Ishikawa (cell line): ENCODE data around the gene RBM38.

Experiments
- CEBPB ChIP-seq: IDR thresholded peaks from 2 replicates; pipeline ENCODE4 v1.6.1; 2012
- CREB1 ChIP-seq: IDR thresholded peaks from 2 replicates; pipeline ENCODE4 v1.6.1; 2012; ENCODE audit warnings: low read depth
- EGR1 ChIP-seq: IDR thresholded peaks from 2 replicates; pipeline ENCODE4 v1.6.1; 2012
- EP300 ChIP-seq: IDR thresholded peaks from 2 replicates; pipeline ENCODE4 v1.6.1; 2012; ENCODE audit warnings: borderline replicate concordance
- FOXM1 ChIP-seq: IDR thresholded peaks from 2 replicates; pipeline ENCODE4 v1.6.1; 2012; ENCODE audit warnings: low read depth, borderline replicate concordance
- NFIC ChIP-seq: IDR thresholded peaks from 2 replicates; pipeline ENCODE4 v1.6.1; 2012
- RAD21 ChIP-seq: IDR thresholded peaks from 2 replicates; pipeline ENCODE4 v1.6.1; 2012; ENCODE audit warnings: low read depth
- TAF1 ChIP-seq: IDR thresholded peaks from 2 replicates; pipeline ENCODE4 v1.6.1; 2012; ENCODE audit warnings: low read depth, mild to moderate bottlenecking
- TCF12 ChIP-seq: IDR thresholded peaks from 2 replicates; pipeline ENCODE4 v1.6.1; 2012; ENCODE audit warnings: low read depth
- TEAD4 ChIP-seq: IDR thresholded peaks from 2 replicates; pipeline ENCODE4 v1.6.1; 2012
- USF1 ChIP-seq: IDR thresholded peaks from 2 replicates; pipeline ENCODE4 v1.6.1; 2012
- YY1 ChIP-seq: IDR thresholded peaks from 2 replicates; pipeline ENCODE4 v1.6.1; 2012; ENCODE audit warnings: low read depth
- ZBTB7A ChIP-seq: IDR thresholded peaks from 2 replicates; pipeline ENCODE4 v1.6.1; 2012; ENCODE audit warnings: low read depth
- TF ChIP-seq, protein P1 (sequence below): IDR thresholded peaks from 2 replicates; pipeline ENCODE4 v1.6.1; 2012
- TF ChIP-seq, protein P2 (sequence below): IDR thresholded peaks from 2 replicates; pipeline ENCODE4 v1.6.1; 2012; ENCODE audit warnings: low read depth, mild to moderate bottlenecking

The RBM38 gene

GRCh38 chr20:57450419-57450818 is 59.2 kb downstream of the RBM38 start:
- TF ChIP-seq, protein P1, sequence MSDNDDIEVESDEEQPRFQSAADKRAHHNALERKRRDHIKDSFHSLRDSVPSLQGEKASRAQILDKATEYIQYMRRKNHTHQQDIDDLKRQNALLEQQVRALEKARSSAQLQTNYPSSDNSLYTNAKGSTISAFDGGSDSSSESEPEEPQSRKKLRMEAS = no peak
- no peak for TF ChIP-seq RAD21
- TF ChIP-seq EP300 = no peak
- TF ChIP-seq, protein P2, sequence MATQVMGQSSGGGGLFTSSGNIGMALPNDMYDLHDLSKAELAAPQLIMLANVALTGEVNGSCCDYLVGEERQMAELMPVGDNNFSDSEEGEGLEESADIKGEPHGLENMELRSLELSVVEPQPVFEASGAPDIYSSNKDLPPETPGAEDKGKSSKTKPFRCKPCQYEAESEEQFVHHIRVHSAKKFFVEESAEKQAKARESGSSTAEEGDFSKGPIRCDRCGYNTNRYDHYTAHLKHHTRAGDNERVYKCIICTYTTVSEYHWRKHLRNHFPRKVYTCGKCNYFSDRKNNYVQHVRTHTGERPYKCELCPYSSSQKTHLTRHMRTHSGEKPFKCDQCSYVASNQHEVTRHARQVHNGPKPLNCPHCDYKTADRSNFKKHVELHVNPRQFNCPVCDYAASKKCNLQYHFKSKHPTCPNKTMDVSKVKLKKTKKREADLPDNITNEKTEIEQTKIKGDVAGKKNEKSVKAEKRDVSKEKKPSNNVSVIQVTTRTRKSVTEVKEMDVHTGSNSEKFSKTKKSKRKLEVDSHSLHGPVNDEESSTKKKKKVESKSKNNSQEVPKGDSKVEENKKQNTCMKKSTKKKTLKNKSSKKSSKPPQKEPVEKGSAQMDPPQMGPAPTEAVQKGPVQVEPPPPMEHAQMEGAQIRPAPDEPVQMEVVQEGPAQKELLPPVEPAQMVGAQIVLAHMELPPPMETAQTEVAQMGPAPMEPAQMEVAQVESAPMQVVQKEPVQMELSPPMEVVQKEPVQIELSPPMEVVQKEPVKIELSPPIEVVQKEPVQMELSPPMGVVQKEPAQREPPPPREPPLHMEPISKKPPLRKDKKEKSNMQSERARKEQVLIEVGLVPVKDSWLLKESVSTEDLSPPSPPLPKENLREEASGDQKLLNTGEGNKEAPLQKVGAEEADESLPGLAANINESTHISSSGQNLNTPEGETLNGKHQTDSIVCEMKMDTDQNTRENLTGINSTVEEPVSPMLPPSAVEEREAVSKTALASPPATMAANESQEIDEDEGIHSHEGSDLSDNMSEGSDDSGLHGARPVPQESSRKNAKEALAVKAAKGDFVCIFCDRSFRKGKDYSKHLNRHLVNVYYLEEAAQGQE = no peak
- TF ChIP-seq CREB1 = no peak
- no peak for TF ChIP-seq FOXM1
- TF ChIP-seq TAF1 = no peak
- TF ChIP-seq EGR1 = no peak
- no peak for TF ChIP-seq TEAD4

DNA sequence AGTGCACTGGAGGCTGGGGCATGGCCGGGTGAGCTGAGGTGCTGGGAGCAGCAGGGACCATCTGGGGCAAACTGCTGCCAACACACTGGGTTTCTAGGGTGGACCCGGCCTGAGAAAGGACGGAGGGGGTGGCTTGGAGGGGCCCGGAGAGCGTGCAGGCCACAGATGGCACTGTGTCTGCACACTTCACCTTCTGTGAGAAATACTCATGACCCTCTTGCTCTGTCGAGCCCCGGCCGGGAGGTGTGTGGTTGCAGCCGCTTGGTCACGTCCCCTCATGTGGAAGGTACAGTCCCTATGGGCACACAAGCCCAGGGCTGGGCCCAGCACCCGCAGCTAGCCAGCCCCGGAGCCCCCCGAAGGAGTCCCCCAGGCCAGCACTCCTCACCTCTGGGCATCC is 59.7 kb downstream of the RBM38 start:
- no peak for TF ChIP-seq CREB1
- TF ChIP-seq EP300 = no peak
- TF ChIP-seq USF1 = no peak
- TF ChIP-seq EGR1 = no peak
- TF ChIP-seq RAD21 = no peak
- no peak for TF ChIP-seq TAF1
- no peak for TF ChIP-seq TEAD4
- TF ChIP-seq FOXM1 = no peak
- TF ChIP-seq ZBTB7A = no peak
- no peak for TF ChIP-seq TCF12
- no peak for TF ChIP-seq CEBPB
- TF ChIP-seq NFIC = no peak
- TF ChIP-seq, protein P1 = no peak
- TF ChIP-seq YY1 = no peak
- TF ChIP-seq, protein P2 = no peak

- no peak for TF ChIP-seq FOXM1
- TF ChIP-seq, protein P2 = no peak
- TF ChIP-seq, protein P1 = no peak
- TF ChIP-seq CEBPB = no peak
- no peak for TF ChIP-seq YY1
- no peak for TF ChIP-seq NFIC
- no peak for TF ChIP-seq ZBTB7A
- no peak for TF ChIP-seq EP300
- TF ChIP-seq EGR1 = no peak
- TF ChIP-seq TCF12 = no peak
- no peak for TF ChIP-seq TEAD4
- TF ChIP-seq USF1 = no peak
- TF ChIP-seq RAD21 = no peak
- no peak for TF ChIP-seq TAF1
Observed at GRCh38 chr20:57451431-57451794, 60.2 kb downstream of the RBM38 start.

GRCh38 chr20:57451795-57452661 is 60.8 kb downstream of the RBM38 start:
- no peak for TF ChIP-seq EP300
- no peak for TF ChIP-seq USF1
- TF ChIP-seq TEAD4 = no peak
- TF ChIP-seq RAD21 = no peak
- no peak for TF ChIP-seq TCF12
- no peak for TF ChIP-seq FOXM1
- TF ChIP-seq, protein P1 = no peak
- TF ChIP-seq TAF1 = no peak
- TF ChIP-seq EGR1 = no peak
- TF ChIP-seq YY1 = no peak
- TF ChIP-seq ZBTB7A = no peak
- no peak for TF ChIP-seq CREB1
